Measurements from ENCODE around the gene OR2D3.

- TF ChIP-seq CTCF (IDR thresholded peaks at IDR 0.05 in 8 of 11, conservative IDR thresholded peaks at IDR 0.05 in 3 of 11) (no peak), POLR2A (IDR thresholded peaks at IDR 0.05) (no peak)
These were observed 32.0 kb upstream of the OR2D3 start for GRCh38 chr11:6888830-6889229.

Data from spleen (tissue), 7 donors.